HEK293T (cell line): ENCODE results near the gene UNG.

ENCODE experiments used
- CTCF ChIA-PET: fragments of 350-600 bp; formaldehyde crosslinking; extraction: SDS; loops from one replicate; lab custom pipeline; 2021; ENCODE audit warnings: antibody characterized with exemption, inconsistent platforms; lab: Yijun Ruan, JAX
- POLR2A ChIA-PET: fragments of 350-600 bp; formaldehyde crosslinking; extraction: SDS; loops from one replicate; lab custom pipeline; 2020; ENCODE audit warnings: antibody characterized with exemption, inconsistent platforms; lab: Yijun Ruan, JAX
- DNase-seq: peaks from one replicate; pipeline ENCODE4 v3.0.0; 2012; ENCODE audit warnings: mixed read lengths; ENCODE audit errors: extremely low spot score
- ARNT ChIP-seq: fragments of 450-650 bp; IDR thresholded peaks from 2 replicates; pipeline ENCODE4 v1.6.1; 2017; ENCODE audit warnings: mild to moderate bottlenecking
- BHLHE40 ChIP-seq: fragments of 450-650 bp; IDR thresholded peaks from 2 replicates; pipeline ENCODE4 v1.6.1; 2016; ENCODE audit warnings: mild to moderate bottlenecking, moderate library complexity, borderline replicate concordance
- CTBP1 ChIP-seq: fragments of 450-650 bp; IDR thresholded peaks from 2 replicates; pipeline ENCODE4 v1.6.1; 2016; ENCODE audit warnings: borderline replicate concordance
- ELF4 ChIP-seq: fragments of 450-650 bp; IDR thresholded peaks from 2 replicates; pipeline ENCODE4 v1.6.1; 2017; ENCODE audit warnings: antibody characterized with exemption
- FOXA1 ChIP-seq: fragments of 450-650 bp; IDR thresholded peaks from 2 replicates; pipeline ENCODE4 v1.6.1; 2016; ENCODE audit warnings: mild to moderate bottlenecking
- FOXK2 ChIP-seq: fragments of 450-650 bp; IDR thresholded peaks from 2 replicates; pipeline ENCODE4 v1.6.1; 2016; ENCODE audit warnings: mild to moderate bottlenecking
- FOXM1 ChIP-seq: fragments of 450-650 bp; IDR thresholded peaks from 2 replicates; pipeline ENCODE4 v1.6.1; 2017; ENCODE audit warnings: mild to moderate bottlenecking, borderline replicate concordance
- HDGF ChIP-seq: fragments of 450-650 bp; IDR thresholded peaks from 2 replicates; pipeline ENCODE4 v1.6.1; 2017; ENCODE audit warnings: antibody characterized with exemption, borderline replicate concordance
- L3MBTL2 ChIP-seq: fragments of 450-650 bp; conservative IDR thresholded peaks from 2 replicates; pipeline ENCODE4 v1.6.1; 2016; ENCODE audit warnings: mild to moderate bottlenecking
- LEF1 ChIP-seq: fragments of 450-650 bp; IDR thresholded peaks from 2 replicates; pipeline ENCODE4 v1.6.1; 2017; ENCODE audit warnings: mild to moderate bottlenecking, borderline replicate concordance
- NFRKB ChIP-seq: fragments of 450-650 bp; IDR thresholded peaks from 2 replicates; pipeline ENCODE4 v1.6.1; 2016; ENCODE audit warnings: mild to moderate bottlenecking, moderate library complexity
- PKNOX1 ChIP-seq: fragments of 450-650 bp; IDR thresholded peaks from 2 replicates; pipeline ENCODE4 v1.6.1; 2016
- SP1 ChIP-seq: fragments of 450-650 bp; IDR thresholded peaks from 2 replicates; pipeline ENCODE4 v1.6.1; 2017
- SUZ12 ChIP-seq: fragments of 450-650 bp; IDR thresholded peaks from 2 replicates; pipeline ENCODE4 v1.6.1; 2016; ENCODE audit warnings: mild to moderate bottlenecking
- TARDBP ChIP-seq: fragments of 450-650 bp; IDR thresholded peaks from 2 replicates; pipeline ENCODE4 v1.6.1; 2016
- ZNF384 ChIP-seq: fragments of 450-650 bp; IDR thresholded peaks from 2 replicates; pipeline ENCODE4 v1.6.1; 2016

UNG gene

GRCh38 chr12:109130297-109131153, 33.1 kb downstream of the UNG start:
- ChIA-PET POLR2A (no interaction called here), CTCF (interaction anchor here (0.6 kb wide), 1 partner anchor 15 kb away, joined by 4 read pairs; no protein-coding TSS in a partner anchor)
- TF ChIP-seq SUZ12 (no peak), FOXA1 (no peak), CTBP1 (no peak), FOXK2 (no peak), FOXM1 (no peak)
- DNase-seq = no peak

- DNase-seq = no peak
- CTCF ChIA-PET = interaction anchor here (0.6 kb wide), 1 partner anchor 14 kb away, joined by 4 read pairs; no protein-coding TSS in a partner anchor
- POLR2A ChIA-PET = no interaction called here
- TF ChIP-seq HDGF (no peak), SP1 (no peak), SUZ12 (no peak)
These were observed 34.0 kb downstream of the UNG start for GRCh38 chr12:109131154-109132050.

GRCh38 chr12:109134186-109134917, 37.0 kb downstream of the UNG start:
- DNase-seq = peak; percentile 52
- no peak for TF ChIP-seq ARNT
- no peak for TF ChIP-seq ZNF384
- TF ChIP-seq TARDBP = no peak
- no peak for TF ChIP-seq ELF4
- no peak for TF ChIP-seq FOXM1
- TF ChIP-seq SP1 = no peak
- no peak for TF ChIP-seq FOXA1
- TF ChIP-seq SUZ12 = no peak
- TF ChIP-seq CTBP1 = no peak
- TF ChIP-seq PKNOX1 = no peak
- TF ChIP-seq BHLHE40 = no peak
- no peak for TF ChIP-seq LEF1
- no peak for TF ChIP-seq NFRKB
- TF ChIP-seq FOXK2 = no peak
- TF ChIP-seq HDGF = no peak
- TF ChIP-seq L3MBTL2 = no peak
- POLR2A ChIA-PET = no interaction called here
- CTCF ChIA-PET = no interaction called here

GRCh38 chr12:109137055-109137454, 39.7 kb downstream of the UNG start:
- POLR2A ChIA-PET = no interaction called here
- DNase-seq = no peak
- TF ChIP-seq PKNOX1 (no peak), SUZ12 (no peak), HDGF (no peak), CTBP1 (no peak), BHLHE40 (no peak), TARDBP (no peak), ELF4 (no peak), ZNF384 (no peak), FOXA1 (no peak), FOXK2 (no peak), SP1 (no peak), L3MBTL2 (no peak), NFRKB (no peak), FOXM1 (no peak), ARNT (no peak)
- CTCF ChIA-PET = interaction anchor here (0.6 to 1.9 kb wide), 2 partner anchors 22 to 25 kb away, joined by 5 to 7 read pairs; no protein-coding TSS in a partner anchor

GRCh38 chr12:109139360-109139759, 42.0 kb downstream of the UNG start:
- DNase-seq = no peak
- CTCF ChIA-PET = no interaction called here
- POLR2A ChIA-PET = interaction anchor here (1.4 kb wide), 1 partner anchor 15 kb away, joined by 3 read pairs; no protein-coding TSS in a partner anchor
- TF ChIP-seq LEF1 (no peak), ELF4 (no peak), FOXM1 (no peak), L3MBTL2 (no peak), SUZ12 (no peak), CTBP1 (no peak), TARDBP (no peak), BHLHE40 (no peak), PKNOX1 (no peak), ZNF384 (no peak), ARNT (no peak), FOXA1 (no peak), HDGF (no peak), NFRKB (no peak), SP1 (no peak), FOXK2 (no peak)
